GM19025 (cell line): ENCODE data around the gene ZNF140.

Experiments
- ATAC-seq: cut with Tn5 transposase; IDR thresholded peaks from one replicate; pipeline ENCODE4 v1.9.1; 2021; ENCODE audit warnings: mild to moderate bottlenecking, low read depth, moderate library complexity; ENCODE audit not compliant: unreplicated experiment

Gene ZNF140

DNA sequence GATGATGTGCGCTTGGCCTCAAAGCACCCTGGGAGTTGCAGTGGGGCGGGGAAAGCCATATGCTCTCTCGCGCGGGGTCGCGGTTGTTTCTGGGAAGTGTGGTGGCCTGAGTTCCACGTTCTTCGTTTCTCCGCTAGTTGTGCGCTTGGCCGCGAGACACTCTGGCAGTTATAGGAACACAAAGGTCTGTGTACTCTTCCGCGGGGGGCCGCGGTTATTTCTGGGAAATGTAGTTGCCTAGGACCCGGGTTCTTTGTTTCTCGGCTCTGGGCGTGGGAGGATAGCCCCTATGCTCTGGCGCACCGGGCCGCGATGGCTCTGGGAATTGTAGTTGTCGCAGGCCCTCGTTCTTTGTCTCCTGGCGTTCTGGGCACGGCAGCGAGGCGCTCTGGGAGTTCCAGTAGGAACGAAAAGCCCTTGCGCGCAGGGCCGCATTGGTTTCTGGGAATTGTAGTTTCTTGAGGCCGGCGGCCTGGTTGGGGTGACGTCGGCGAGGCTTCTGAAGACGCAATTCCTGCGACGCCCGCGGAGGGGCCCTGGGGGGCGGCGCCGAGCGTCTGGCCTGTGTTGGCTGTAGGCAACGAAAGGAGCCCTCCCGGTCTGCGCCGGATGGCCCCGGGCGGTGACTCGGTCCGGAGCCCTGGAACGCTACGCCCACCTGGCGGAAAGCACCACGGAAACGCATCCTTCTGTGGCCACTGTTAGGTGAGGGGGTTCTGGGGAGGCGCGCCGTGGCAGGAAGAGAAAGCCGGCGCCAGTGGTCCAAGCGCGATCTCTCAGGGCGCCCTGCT is at the start of gene ZNF140:
Gene ZNF140 (plus strand): TSS at position 556 of the 791 bp plus-strand sequence. CDS start 398 bp downstream, outside the sequence.
- peak; percentile 66 for ATAC-seq

DNA sequence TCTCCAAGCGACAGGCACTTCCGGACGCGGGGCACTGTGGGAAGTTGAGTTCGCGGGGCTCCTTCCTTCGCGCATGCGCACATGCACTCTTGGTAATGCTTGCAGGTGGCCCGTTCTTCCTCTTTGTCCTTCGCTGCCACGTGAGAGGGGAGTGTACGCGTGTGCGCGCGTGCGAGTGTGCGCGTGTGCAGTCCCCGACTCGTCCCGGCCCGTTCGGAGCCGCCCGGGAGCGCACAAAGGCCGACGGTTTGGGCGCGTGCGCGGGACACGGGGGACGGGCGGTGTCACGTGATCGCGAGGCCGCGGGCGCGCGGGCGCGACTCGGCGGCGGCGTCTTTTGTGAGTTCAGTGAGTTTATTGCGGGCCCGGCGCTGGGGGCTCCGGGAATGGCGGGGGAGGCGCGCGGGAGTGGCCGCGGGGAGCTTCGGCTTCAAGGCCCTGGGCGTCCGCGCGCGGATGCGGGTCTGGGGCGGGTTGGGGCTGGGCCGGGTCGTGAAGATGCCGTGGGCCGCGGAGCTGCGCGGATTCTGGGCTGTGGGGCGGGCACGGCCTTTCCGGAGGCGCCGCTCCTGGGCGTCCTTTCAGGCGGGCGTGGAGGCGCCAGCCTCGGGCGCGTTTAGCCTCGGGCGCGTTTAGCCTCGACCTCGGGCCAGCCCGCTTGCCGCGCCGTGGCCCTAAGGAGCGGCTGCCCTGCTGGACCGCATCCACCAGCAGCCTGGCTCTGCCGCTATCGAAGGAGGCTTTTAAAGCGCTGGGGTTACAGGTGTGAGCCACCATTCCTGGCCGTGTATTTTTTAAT is 43.3 kb upstream of the ZNF140 start, which contains the start of gene ZNF84:
Gene ZNF84 (plus strand): TSS at position 303 of the 799 bp plus-strand sequence. CDS start 3,959 bp downstream, outside the sequence.
- ATAC-seq: peak; percentile 96

DNA sequence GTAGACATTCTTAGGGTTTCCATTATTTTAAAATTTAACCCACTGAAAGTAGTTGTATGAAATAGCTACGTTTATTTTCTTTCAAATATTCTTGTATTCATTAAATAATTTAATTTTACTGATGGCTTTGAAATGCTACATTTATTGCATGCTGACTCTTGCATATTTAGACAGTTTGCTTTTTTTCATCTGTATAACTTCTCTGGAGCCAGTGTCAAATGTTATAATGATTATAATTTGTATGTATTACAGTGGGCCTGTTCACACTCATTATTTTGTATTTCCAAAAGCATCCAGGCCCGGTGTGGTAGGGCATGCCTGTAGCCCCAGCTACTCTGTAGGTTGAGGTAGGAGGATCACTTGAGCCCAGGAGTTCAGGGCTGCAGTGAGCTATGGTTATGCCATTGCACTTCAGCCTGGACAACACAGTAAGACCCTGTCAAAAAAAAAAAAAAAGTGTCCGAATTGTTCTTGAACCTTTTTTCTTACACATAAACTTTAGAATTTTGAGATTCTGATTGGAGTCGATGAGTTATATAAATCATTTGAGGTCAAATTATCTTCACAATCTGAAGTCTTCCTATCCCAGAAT is 42.5 kb upstream of the ZNF140 start:
- ATAC-seq: no peak

DNA sequence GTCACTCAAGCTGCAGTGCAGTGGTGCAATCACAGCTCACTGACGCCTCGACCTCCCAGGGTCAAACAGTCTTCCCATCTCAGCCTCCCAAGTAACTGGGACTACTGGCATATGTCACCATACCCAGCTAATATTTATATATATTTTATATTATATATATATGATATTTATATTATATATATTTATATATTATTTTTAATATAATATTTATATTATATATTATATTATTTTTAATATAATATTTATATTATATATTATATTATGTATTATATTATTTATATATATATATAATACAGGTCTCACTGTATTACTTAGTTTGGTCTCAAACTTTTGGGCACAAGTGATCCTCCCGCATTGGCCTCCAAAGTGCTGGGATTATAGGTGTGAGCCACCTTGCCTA is 34.0 kb upstream of the ZNF140 start:
- no peak for ATAC-seq

DNA sequence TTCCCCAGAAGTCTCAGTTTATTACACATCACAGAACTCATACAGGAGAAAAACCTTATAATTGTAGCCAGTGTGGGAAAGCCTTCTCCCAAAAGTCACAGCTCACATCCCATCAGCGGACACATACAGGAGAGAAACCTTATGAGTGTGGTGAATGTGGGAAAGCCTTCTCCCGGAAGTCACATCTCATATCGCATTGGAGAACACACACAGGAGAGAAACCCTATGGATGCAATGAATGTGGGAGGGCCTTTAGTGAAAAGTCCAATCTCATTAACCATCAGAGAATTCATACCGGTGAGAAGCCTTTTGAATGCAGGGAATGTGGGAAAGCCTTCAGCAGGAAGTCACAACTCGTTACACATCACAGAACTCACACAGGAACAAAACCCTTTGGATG is 23.3 kb upstream of the ZNF140 start:
- no peak for ATAC-seq

DNA sequence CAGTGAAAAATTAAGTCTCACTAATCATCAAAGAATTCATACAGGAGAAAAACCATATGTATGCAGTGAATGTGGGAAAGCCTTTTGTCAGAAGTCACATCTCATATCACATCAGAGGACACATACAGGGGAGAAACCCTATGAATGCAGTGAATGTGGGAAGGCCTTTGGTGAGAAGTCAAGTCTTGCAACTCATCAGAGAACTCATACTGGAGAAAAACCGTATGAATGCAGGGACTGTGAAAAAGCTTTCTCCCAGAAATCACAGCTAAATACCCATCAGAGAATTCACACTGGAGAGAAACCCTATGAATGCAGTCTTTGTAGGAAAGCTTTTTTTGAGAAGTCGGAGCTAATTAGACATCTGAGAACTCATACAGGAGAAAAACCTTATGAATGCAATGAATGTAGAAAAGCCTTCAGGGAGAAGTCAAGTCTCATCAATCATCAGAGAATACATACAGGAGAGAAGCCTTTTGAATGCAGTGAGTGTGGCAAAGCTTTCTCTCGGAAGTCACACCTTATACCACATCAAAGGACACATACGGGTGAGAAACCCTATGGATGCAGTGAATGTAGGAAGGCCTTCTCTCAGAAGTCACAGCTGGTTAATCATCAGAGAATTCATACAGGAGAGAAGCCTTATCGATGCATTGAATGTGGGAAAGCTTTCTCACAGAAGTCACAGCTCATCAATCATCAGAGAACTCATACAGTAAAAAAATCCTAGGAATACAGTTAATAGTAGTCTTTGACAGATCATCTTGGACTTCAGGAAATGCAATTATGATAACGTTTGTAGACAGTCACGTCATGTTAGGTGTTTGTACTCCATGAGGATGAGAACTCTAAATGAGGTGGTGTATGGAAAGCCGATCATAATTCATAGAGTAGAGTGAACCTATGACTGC is 22.3 kb upstream of the ZNF140 start:
- no peak for ATAC-seq

DNA sequence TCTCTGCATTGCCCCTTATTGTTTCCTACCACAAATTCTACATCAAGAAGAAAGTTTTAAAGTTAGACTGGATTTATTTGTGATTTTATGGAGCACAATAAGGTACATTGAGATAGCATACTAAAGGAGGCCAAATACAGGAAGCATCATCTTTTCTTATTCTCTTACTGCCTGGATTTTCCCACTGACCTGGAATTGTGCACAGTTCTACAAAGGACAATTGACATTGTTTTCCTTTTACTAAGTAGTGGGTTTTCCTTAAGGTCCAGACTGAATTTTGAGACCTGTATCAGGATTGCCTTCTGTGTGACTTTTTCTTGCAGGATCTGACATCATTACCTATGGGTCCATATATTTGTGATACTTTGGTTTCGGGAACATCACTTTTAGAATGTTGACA is 18.8 kb upstream of the ZNF140 start:
- ATAC-seq: no peak

DNA sequence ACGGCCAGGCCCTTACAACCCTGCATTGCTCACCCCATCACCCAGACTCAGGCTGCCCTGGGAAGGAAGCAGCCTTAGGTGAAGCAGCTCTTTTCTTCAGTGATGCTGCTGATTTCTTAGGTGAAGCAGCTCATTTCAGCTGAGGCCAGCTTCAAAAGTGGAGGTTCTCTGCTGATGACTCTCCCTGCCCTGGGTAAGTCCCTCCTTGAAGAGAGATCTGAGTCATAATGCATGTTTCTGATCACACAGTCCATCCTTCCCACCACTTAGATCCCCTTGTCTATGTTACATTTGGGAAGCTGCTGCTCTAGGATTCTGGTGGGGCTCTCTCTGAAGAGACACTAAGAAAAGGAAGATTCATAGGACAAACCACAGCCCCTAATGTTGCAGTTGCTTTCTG is 17.2 kb upstream of the ZNF140 start:
- no peak for ATAC-seq

DNA sequence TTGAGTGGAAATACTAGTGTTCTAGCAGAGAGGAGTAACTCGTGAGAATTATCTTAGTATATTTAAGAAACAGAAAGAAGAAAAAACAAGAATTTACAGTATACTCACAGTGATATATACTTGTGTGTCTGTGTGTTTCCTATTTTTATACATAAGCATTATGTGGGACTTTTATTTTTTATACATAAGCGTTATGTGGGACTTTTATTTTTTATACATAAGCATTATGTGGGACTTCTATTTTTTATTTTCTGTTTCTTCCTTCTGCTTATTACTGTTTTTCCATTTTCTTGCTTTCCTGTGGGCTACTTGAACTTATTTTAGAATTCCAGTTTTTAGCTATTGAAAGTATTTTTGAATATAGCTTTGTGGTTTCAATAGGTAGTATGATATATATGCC is 6.9 kb upstream of the ZNF140 start:
- ATAC-seq: no peak

DNA sequence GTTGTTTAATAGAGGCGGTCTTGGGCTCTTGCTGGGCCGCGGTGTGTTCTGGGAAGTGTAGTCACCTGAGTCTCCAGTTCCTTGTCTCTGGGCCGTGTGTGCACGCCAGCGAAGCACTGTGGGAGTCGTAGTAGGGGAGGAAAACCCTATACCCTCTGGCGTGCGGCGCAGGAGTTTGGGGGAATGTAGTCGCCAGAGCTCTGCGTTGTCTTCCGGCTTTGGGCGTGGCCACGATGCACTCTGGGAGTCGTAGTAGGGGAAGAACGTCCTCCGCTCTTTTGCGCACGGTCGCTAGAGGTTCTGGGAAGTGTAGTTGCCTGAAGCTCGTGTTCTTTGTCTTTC is 726 bp upstream of the ZNF140 start:
- peak; percentile 74 for ATAC-seq

DNA sequence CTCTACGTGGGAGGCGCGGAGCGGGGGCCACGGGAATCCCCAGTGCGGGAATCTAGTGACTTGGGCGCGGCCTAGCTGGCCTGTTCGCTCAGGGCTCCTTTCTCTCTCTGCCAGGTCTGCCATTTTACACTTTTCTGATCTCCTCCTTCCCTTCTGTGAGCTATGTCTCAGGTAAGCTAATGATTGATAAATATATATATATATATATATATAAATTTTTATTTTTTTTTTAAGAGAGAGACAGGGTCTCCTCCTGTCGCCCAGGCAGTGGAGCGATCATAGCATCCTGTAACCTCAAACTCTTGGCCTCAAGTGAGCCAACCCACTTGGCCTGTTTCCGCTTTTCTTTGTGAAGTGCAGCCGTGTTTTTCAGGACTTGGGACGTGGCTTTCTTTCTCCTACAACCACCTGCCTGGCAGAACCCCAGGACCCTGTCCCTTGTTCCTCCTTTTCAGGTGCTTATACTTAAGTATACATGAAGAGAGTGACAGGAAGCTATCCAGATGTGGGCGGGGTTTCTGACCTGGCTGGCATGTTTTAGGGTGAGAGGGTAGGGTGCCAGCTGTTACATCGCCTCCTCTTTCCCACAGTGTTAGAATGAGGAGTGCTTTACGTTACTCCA is 547 bp downstream of the ZNF140 start:
- no peak for ATAC-seq

DNA sequence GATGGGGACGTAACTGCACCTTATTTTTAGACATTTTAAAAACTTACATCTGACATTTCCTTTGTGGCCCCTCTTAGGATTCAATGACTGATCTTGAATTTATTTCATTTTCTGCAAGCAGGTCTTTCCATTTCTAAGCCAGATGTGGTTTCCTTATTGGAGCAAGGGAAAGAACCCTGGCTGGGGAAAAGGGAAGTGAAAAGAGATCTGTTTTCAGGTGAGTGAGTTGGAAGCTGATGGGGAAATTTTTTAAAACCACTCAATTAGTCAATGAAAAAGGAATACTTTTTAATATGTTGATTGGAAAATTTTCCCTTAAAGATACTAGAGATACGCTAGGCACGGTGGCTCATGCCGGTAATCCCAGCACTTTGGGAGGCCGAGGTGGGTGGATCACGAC is 2.6 kb downstream of the ZNF140 start:
- ATAC-seq: no peak

DNA sequence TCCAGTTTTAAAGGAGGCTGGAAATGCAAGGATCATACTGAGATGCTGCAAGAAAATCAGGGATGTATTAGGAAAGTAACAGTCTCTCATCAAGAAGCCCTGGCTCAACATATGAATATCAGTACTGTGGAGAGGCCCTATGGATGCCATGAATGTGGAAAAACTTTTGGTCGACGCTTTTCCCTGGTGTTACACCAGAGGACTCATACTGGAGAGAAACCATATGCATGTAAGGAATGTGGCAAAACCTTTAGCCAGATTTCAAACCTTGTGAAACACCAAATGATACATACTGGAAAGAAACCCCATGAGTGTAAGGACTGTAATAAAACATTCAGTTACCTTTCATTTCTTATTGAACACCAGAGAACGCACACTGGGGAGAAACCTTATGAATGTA is 24.9 kb downstream of the ZNF140 start:
- ATAC-seq: no peak

DNA sequence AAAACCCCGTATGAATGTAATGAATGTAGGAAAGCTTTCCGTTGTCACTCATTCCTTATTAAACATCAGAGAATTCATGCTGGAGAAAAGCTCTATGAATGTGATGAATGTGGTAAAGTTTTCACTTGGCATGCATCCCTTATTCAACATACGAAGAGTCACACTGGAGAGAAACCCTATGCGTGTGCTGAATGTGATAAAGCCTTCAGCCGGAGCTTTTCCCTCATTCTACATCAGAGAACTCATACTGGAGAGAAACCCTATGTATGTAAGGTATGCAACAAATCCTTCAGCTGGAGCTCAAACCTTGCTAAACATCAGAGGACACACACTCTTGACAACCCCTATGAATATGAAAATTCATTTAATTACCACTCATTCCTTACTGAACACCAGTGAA is 25.5 kb downstream of the ZNF140 start:
- ATAC-seq: no peak

DNA sequence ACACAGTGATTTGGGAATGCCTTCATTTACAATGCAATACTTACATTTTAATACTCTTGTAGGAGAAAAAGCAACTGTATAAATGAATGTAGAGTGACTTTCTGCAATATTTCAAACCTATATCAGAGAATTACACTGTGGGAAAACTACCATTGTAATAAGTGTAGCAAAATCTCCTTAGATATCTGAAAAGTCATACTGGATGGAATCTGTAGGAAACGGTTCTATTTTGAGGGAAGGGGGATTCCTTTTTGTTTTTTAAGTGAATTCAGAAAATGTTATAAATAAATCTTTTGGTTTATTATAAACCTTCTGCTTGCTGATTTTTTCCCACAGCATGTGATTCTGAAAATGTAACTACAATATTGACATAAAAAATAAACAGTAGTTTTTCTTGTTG is 26.4 kb downstream of the ZNF140 start:
- ATAC-seq: no peak

DNA sequence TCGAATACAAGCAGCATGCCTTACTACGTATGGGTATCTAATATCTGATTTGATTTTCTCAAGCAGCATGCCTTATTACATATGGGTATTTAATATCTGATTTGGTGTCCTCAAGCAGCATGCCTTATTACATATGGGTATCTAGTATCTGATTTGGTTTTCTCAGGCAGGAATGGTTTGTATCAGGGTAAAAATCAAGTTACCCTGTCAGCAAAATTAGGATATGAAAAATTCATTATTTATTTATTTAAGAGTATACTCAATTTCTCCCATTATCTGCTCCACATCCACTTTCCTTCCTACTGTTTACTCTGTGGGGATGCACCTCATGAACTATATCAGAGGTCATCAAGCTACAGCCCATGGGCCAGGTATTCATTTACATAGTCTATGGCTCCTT is 27.4 kb downstream of the ZNF140 start:
- no peak for ATAC-seq

DNA sequence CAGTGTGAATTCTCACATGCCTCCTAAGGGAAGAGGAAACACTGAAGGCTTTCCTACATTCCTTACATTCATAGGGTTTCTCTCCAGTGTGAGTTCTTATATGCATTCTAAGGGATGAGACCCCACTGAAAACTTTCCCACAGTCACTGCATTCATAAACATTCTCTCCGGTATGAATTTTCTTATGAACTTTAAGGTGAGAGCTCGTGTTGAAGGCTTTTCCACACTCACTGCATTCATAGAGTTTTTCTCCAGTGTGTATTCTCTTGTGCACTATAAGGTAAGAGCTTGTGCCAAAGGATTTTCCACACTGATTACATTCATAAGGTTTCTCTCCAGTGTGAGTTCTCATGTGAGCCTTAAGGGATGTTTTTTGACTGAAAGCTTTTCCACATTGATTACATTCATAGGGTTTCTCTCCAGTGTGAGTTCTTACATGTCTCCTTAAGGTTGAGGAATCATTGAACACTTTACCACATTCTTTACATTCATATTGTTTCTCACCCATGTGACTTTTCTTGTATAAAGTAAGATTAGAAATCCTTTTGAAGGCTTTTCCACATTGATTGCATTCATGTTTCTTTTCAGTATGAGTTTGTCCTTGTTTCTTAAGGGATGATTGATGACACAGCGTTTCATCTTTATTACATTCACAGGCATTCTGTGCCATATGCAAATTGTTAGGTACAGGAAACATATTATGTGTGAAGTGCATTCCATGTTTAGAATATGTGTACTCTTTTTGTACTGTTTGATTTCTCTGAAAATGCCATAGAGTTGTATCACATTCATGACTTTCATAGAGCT is 39.9 kb downstream of the ZNF140 start:
- no peak for ATAC-seq

DNA sequence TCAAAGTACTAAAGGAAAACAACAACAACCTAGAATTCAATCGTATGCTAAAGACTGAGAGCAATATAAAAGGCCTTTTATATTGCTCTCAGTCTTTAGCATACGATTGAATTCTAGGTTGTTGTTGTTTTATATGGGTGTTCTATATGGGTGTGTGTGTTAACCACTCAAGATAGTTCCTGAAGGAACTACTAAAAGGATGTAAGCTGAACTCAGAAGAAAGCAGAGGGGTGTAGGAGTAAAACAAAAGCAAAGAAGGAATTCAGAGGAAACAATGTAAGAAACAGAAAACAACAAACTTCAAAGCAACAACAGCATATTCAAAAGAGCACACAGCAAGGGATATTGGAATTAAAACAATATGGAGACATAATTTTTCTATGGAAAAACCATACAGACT is 44.0 kb downstream of the ZNF140 start:
- ATAC-seq: no peak

DNA sequence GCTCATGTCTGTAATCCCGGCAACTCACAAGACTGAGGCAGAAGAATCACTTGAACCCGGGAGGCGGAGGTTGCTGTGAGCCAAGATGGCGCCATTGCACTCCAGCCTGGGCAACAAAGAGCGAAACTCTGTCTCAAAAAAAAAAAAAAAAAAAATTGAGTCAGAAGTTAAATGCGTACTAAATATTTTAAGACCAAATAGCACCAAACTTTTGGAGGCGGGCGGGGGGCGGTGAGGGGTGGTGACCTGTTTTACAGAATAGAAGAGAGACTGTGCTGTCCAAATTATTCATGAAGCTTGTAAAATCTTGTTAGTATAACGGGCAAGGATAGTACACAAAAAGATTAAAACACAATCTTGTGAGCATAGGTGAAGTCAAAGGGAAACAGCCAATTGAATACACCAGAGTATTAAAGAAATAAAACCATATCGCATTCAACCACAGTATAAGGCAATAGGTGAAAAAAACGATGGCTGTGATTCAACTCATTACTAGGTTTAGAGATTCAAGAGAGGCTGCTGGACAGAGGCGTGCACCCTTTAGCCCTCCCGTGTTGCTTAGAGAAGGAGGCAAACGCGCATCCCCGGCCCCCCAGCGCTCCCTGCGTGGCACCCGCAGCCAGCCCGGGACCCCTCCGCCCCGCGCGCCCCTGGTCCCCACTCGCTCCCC is 48.8 kb downstream of the ZNF140 start:
- ATAC-seq: no peak
